ENCODE measurements around the gene TIMP4.
A peak's percentile ranks its signal among the peaks of the same experiment; 100 is the strongest.

Gene TIMP4

GRCh38 chr3:12147049-12147780 lies 11.5 kb downstream of the TIMP4 start:
- no peak for DNase-seq (ENCODE audit: low read depth)

GRCh38 chr3:12143949-12144504 lies 14.7 kb downstream of the TIMP4 start:
- no peak for DNase-seq (ENCODE audit: low read depth)

DNA sequence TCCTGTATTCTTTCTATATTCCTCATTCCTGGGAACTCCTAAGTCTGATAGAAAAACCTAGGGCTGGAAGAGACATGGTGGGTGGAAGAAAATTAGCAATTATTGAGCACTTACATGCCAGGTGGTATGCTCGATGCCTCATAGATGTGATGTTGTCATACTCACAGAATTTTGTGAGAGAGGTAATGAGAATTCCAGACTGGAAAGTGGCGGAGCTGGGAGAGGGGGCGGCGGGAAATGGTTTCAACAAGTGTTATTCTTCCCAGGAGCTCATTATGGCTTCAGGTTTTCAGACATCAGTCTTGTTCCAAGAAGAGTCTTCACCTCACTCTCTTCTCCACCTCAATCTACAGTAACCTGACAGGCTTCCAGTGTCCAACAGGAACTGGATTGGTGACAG lies 16.2 kb downstream of the TIMP4 start:
- no peak for DNase-seq (ENCODE audit: low read depth)

DNA sequence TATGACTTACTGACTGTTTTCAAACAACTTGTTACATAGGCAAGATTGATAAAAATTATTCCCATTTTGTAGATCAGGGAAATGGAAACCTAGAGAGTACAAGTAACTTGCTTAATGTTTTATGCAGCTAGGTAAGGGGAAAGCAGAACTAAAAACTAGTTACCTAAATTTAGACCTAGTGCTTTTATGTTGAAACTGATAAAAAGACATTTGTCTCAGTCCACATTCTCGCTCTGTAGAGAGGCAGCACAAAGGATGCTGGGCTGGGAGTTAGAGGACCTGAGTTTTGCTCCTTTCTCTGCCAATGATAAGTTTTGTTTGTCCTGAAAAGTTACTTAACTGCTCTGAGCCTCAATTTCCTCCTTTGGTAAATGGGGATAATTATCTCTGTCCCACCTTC lies 17.4 kb downstream of the TIMP4 start:
- DNase-seq (ENCODE audit: low read depth): no peak

GRCh38 chr3:12139111-12139511 lies 19.6 kb downstream of the TIMP4 start:
- no peak for DNase-seq (ENCODE audit: low read depth)

DNA sequence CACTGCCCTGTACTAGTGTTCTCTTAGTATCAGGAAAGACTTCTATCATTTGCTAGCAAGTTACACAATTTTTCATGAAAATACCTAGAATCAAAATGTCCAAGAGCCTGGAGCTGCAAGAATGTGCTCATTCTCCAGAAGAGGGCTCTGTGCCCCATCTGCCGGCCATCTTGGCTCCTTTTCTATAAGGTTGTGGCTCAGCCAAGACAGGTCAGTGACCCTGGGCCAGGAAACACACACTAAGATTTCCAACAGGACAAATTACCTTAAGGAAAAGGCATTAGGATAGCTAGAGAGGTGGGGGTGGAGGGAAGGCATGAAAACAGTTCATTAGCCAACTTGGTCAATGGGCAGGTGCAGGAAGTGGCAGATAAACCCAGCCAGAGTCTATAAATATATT lies 20.7 kb downstream of the TIMP4 start:
- no peak for DNase-seq (ENCODE audit: low read depth)

DNA sequence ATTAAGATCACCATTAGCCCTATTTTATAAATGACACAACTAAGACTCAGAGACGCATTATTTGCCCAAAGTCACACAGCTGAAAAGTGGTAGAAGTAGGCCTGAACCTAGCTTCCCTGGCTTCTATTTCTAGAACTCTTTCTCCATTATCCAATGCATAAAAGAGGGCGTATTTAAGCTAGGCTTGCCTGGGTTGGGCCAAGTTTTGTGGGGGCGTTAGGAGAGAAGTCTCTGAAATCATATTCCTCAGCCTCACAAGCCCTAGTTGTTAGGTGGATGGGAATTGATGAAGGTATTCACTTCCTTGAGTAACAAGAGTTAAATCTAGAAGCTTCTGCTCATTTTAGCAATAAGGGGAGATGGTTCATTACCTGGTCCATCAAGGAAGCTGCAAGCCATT lies 22.3 kb downstream of the TIMP4 start:
- DNase-seq (ENCODE audit: low read depth): no peak

- peak; percentile 25 for DNase-seq (ENCODE audit: low read depth)
Measured at GRCh38 chr3:12135029-12135657, 23.6 kb downstream of the TIMP4 start.

DNA sequence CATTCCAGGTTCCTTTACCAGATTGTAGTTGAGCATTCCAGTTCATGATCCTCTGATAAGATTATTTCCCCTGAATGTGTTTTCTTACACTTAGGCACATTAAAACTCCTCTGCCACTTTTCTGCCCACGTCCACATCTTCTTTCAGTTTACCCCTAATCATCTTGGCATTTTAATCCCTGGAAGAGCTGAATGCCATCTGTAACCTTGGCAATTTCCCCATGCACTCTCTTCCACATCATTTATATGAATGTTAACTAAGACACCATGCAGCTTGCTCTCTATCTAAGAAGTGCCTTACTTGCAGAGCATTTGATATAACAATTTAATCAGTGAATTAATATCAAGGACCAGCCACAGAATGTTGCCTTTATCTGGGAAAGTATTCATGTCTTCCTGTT lies 25.8 kb downstream of the TIMP4 start:
- DNase-seq (ENCODE audit: low read depth): no peak

GRCh38 chr3:12131351-12132090 lies 27.2 kb downstream of the TIMP4 start:
- DNase-seq (ENCODE audit: low read depth): no peak

- no peak for DNase-seq (ENCODE audit: low read depth)
Measured at GRCh38 chr3:12127391-12127790, 31.3 kb downstream of the TIMP4 start.

DNA sequence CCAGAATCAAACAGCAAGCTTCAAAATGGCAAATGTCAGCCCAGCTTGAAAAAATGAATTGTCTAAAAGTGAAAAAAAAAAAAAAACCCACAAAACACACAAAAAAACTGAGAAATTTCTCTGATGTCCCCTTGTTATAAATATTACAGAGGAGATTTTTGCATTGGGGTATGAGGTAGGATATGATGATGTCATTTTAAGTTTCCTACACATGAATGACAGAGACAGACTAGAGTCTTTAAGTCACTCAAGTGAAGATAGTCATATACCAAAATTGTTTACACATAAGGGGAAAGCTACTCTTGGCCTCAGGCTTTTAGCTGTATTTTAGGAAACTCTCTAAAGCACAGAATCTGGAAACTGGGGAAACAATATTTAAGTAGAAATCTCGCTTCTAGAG lies 32.9 kb downstream of the TIMP4 start:
- DNase-seq (ENCODE audit: low read depth): no peak

GRCh38 chr3:12121466-12121865 lies 37.2 kb downstream of the TIMP4 start:
- no peak for DNase-seq (ENCODE audit: low read depth)

DNA sequence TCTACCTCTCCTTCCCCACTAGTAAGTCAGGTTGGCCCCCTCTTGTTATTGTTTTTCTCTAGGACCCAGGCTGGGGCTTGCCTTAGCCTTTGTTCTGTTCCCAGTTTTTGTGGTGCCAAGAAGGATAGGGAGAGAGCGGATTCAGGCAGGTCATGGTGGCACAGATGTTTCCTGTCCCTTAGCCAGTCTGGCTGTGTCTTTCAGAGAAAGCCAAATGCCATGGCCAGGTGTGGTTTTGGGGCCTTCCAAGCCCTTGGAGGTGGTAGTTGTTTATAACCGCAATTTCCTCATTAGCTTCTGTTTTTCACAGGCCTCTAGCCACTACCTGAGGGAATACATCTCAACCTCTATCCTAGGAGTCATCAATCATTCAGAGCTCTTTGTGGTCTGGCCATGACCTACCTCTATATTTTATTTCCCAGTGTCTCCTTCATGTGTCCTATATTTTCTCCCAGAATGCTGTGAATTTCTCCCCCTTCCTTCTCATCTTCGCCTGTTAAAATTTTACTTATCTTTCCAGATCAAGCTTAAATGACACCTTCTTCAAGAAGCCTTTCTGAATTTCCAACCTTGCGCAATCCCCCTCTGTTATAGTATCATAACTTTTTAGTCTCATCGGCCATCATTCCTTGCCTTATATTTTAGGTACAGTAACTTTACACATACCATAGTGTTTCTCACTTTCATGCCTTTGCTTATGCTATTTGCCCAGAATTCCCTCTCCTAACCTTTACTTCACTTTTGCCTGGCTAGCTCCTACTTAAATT lies 38.2 kb downstream of the TIMP4 start:
- DNase-seq (ENCODE audit: low read depth): no peak

DNA sequence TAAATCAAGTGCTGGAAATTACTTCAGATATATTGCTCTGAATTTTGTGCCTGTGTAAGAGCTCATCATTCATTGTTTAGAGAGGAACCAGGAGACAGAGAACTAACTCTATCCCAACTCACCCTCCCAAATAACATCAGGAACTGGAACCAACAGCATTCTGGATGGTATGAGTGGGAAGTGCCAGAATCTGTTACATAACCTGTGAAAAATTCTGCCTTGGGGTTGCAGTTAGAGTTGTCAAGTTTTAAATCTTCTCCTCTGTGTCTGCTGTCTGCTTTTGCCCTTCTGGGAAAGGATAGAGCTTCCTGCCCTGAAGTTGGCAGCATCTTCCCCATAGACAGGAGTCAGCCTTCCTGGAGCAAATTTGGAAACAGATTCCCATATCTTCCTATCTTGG lies 41.2 kb downstream of the TIMP4 start:
- no peak for DNase-seq (ENCODE audit: low read depth)

DNA sequence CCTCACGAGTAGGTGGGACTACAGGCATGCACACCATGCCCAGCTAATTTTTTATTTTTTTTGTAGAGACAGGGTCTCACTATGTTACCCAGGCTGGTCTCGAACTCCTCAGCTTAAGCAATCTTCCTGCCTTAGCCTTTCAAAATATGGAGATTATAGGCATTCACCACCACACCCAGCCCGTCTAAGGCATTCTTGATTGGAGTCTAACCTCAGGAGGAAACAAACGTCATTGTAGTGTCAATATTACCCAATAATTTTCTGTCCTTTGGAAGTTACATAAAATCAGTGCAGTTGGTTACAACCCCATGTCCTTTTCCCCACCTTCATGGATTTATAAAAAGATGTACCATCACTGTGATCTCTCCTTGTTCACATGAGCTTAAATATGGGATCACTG lies 41.8 kb downstream of the TIMP4 start:
- DNase-seq (ENCODE audit: low read depth): no peak

GRCh38 chr3:12115849-12116248 lies 42.9 kb downstream of the TIMP4 start:
- DNase-seq (ENCODE audit: low read depth): no peak

GRCh38 chr3:12115104-12115503 lies 43.6 kb downstream of the TIMP4 start:
- DNase-seq (ENCODE audit: low read depth): no peak

- DNase-seq (ENCODE audit: low read depth): no peak
Measured at GRCh38 chr3:12114251-12114650, 44.5 kb downstream of the TIMP4 start.

- no peak for DNase-seq (ENCODE audit: low read depth)
Measured at GRCh38 chr3:12107071-12107713, 51.5 kb downstream of the TIMP4 start.

Data from stimulated activated CD8-positive, alpha-beta memory T cell treated with anti-CD3 and anti-CD28 coated beads, Interleukin-7, amount 100 ng/mL, for 24 hours (primary cell).